IPS-NIHi11 (cell line): ENCODE data around the gene INTS6.
A peak's percentile ranks its signal among the peaks of the same experiment; 100 is the strongest.

Experiments
- DNase-seq: peaks from one replicate; pipeline ENCODE4 v3.0.0; 2012; ENCODE audit warnings: mixed read lengths, low spot score

The INTS6 gene

GRCh38 chr13:51342706-51343105, 110.1 kb downstream of the INTS6 start:
- no peak for DNase-seq

GRCh38 chr13:51341791-51342190, 111.0 kb downstream of the INTS6 start:
- DNase-seq = no peak

- DNase-seq = no peak
Observed at GRCh38 chr13:51341232-51341631, 111.6 kb downstream of the INTS6 start.

- DNase-seq = no peak
Observed at GRCh38 chr13:51339952-51340732, 112.7 kb downstream of the INTS6 start.

GRCh38 chr13:51339354-51339753, 113.5 kb downstream of the INTS6 start, which contains the start of gene SERPINE3:
TSS of gene SERPINE3 (plus strand) at chr13:51339691. CDS start at chr13:51341092, 1,401 bp downstream.
- no peak for DNase-seq

GRCh38 chr13:51336746-51337145, 116.1 kb downstream of the INTS6 start:
- no peak for DNase-seq

GRCh38 chr13:51333826-51334225, 119.0 kb downstream of the INTS6 start:
- no peak for DNase-seq

GRCh38 chr13:51333421-51333820, 119.4 kb downstream of the INTS6 start:
- DNase-seq = no peak

GRCh38 chr13:51332566-51333361, 120.1 kb downstream of the INTS6 start:
- DNase-seq = no peak

- no peak for DNase-seq
Observed at GRCh38 chr13:51331354-51331861, 121.4 kb downstream of the INTS6 start.

- no peak for DNase-seq
Observed at GRCh38 chr13:51330791-51331190, 122.0 kb downstream of the INTS6 start.

- no peak for DNase-seq
Observed at GRCh38 chr13:51329606-51330005, 123.2 kb downstream of the INTS6 start.

- DNase-seq = peak; percentile 87
Observed at GRCh38 chr13:51328488-51328887, 124.3 kb downstream of the INTS6 start.

- DNase-seq = no peak
Observed at GRCh38 chr13:51327961-51328360, 124.9 kb downstream of the INTS6 start.

GRCh38 chr13:51326777-51327176, 126.1 kb downstream of the INTS6 start:
- DNase-seq = no peak

- no peak for DNase-seq
Observed at GRCh38 chr13:51325837-51326236, 127.0 kb downstream of the INTS6 start.

- DNase-seq = peak; percentile 37
Observed at GRCh38 chr13:51324714-51325420, 128.0 kb downstream of the INTS6 start.

- no peak for DNase-seq
Observed at GRCh38 chr13:51323824-51324511, 128.9 kb downstream of the INTS6 start.

GRCh38 chr13:51322826-51323225, 130.0 kb downstream of the INTS6 start:
- no peak for DNase-seq

GRCh38 chr13:51321836-51322235, 131.0 kb downstream of the INTS6 start:
- no peak for DNase-seq

- DNase-seq = no peak
Observed at GRCh38 chr13:51318876-51319275, 134.0 kb downstream of the INTS6 start.

GRCh38 chr13:51318015-51318414, 134.8 kb downstream of the INTS6 start:
- no peak for DNase-seq
